DOHH2 (cell line): ENCODE measurements around the gene PRDX6.

Experiments
- CTCF ChIP-seq: fragments of 200-600 bp; sonication (generic); IDR thresholded peaks from one replicate; pipeline ENCODE4 v1.5.1; 2014; ENCODE audit warnings: antibody characterized with exemption, mild to moderate bottlenecking, low read depth, low read length; ENCODE audit not compliant: poor library complexity, severe bottlenecking
- EZH2phosphoT487 ChIP-seq: fragments of 200-600 bp; sonication (generic); IDR thresholded peaks from 2 replicates; pipeline ENCODE4 v1.6.1; 2017; ENCODE audit warnings: borderline replicate concordance, mild to moderate bottlenecking, antibody characterized with exemption, low read length, moderate library complexity, mixed read lengths

DNA sequence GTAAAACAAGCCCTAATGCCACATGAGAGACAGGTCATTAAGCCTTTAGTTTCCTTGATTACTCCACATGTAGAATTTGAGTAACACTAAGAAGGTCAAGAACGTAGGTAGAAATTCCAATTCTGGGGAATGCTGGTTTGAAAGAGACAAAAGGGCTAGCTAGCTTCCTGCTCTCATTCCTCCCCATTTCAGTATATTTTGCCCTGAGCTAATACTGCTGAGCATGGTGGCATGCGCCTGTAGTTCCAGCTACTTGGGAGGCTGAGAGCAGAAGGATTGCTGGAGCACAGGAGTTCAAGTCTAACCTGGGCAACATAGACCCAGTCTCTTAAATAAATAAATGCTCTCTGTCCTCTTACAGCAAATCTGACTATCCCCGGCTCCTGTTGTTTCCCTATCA lies 12.8 kb downstream of the PRDX6 start:
- TF ChIP-seq CTCF, result no peak
- no peak for TF ChIP-seq EZH2phosphoT487
